Lung (tissue), 12 donors: ENCODE data around the gene CCDC157. TPM values are rescaled to one million over a fixed set of nuclear protein-coding genes. Genes with fewer than 3 reads are reported as not detected.

Source experiments
- ATAC-seq: fragments of 200-7000 bp; cut with Tn5 transposase; one replicate; pipeline ENCODE4 v1.9.1; 2020; ENCODE audit warnings: moderate number of reproducible peaks; ENCODE audit not compliant: insufficient read depth, low FRiP score
- DNase-seq, 3 donors: peaks; one replicate each; pipeline ENCODE4 v3.0.0-alpha.2; 2013 to 2017
- H3K27ac ChIP-seq, 2 donors: one replicate each; pipeline ENCODE4 v1.5.1; 2013; ENCODE audit warnings: mild to moderate bottlenecking in 2 of 2, moderate library complexity in 2 of 2, control low read depth in 1 of 2, inconsistent platforms in 1 of 2, low read depth in 1 of 2, low read length in 1 of 2
- H3K27me3 ChIP-seq, 3 donors: one replicate each; pipeline ENCODE4 v1.5.1; 2013; ENCODE audit warnings: low read length in 2 of 3; ENCODE audit not compliant: control insufficient read depth in 3 of 3, insufficient read depth in 3 of 3
- H3K36me3 ChIP-seq, 4 donors: one replicate each; pipeline ENCODE4 v1.5.1; 2013; ENCODE audit warnings: low read length in 4 of 4, mild to moderate bottlenecking in 1 of 4, moderate library complexity in 1 of 4; ENCODE audit not compliant: control insufficient read depth in 4 of 4, insufficient read depth in 4 of 4
- H3K4me1 ChIP-seq, 5 donors: one replicate each; pipeline ENCODE4 v1.5.1; 2013; ENCODE audit warnings: low read length in 5 of 5, mild to moderate bottlenecking in 2 of 5, moderate library complexity in 1 of 5; ENCODE audit not compliant: control insufficient read depth in 5 of 5, insufficient read depth in 5 of 5
- H3K4me3 ChIP-seq: one replicate; pipeline ENCODE4 v1.5.1; 2013; ENCODE audit warnings: mild to moderate bottlenecking, control low read depth, moderate library complexity
- H3K9ac ChIP-seq, 2 donors: one replicate each; pipeline ENCODE4 v1.5.1; 2013; ENCODE audit warnings: low read length in 2 of 2, control low read depth in 1 of 2; ENCODE audit not compliant: insufficient read depth in 1 of 2
- H3K9me3 ChIP-seq, 4 donors: one replicate each; pipeline ENCODE4 v1.5.1; 2013; ENCODE audit warnings: low read length in 3 of 4, mild to moderate bottlenecking in 1 of 4, moderate library complexity in 1 of 4; ENCODE audit not compliant: control insufficient read depth in 4 of 4, insufficient read depth in 3 of 4
- WGBS, 2 donors: extraction: QIAGEN DNeasy Blood & Tissue Kit; methylation state at CpG; one replicate each; pipeline ENCODE4 v1.1.7; 2013; 5-methylcytosine and 5-hydroxymethylcytosine counted together
- polyA plus RNA-seq, 2 donors: library from polyadenylated mRNA; stranded (reverse); fragments of 200-250 nt; gene quantifications; one replicate each; pipeline ENCODE4 v1.2.1, GENCODE V29; 2013
- total RNA-seq, 2 donors: library from RNA; depleted of rRNA in 1 of 2; stranded (reverse); fragments of >200 nt in 1 of 2; gene quantifications; one replicate each; pipeline ENCODE4 v1.2.1, GENCODE V29; 2014 to 2021
- TF ChIP-seq, protein P1 (sequence below): IDR thresholded peaks from 2 replicates; pipeline ENCODE4 v1.5.1; 2012; ENCODE audit warnings: mild to moderate bottlenecking; ENCODE audit errors: control extremely low read depth, extremely low read depth
- donor health status: control.
- donor health status: control.
- donor health status: Bipolar disorder and iron deficiency.
- donor health status: healthy.
- donor health status: DM: yes; HTN: yes; CAD: no.

The CCDC157 gene
- total and polyA plus RNA-seq, 4 donors: 4.1 to 11.9 (median 8.5) TPM

DNA sequence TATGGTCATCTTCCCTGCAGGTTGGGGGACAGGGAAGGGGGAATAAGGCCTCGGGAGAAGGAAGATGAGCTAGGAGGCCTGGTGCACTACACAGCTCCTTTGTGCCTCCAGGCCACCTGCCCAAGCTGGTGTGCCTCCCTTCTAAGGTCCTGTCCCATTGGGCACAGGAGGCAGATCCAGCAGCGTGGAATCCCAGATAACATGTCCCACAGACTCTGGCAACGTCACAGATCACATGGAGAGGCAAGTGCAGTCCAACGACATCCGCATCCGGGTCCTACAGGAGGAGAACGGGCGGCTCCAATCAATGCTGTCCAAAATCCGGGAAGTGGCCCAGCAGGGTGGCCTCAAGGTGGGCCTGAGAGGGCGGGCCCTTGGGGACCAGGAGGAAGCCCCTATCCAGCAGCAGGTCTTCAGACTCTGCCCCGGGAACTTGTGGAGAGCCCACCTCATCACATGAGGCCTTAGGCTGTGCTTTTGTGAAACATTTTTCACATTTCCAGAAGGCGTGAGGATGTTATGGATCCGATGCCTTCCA is 18.6 kb downstream of the CCDC157 start:
- H3K4me1 ChIP-seq: peaks cover 0 to 2% (median 0%) of the 10 kb centered on the region in 5 donors
- no peak overlapping the region for H3K4me3 ChIP-seq
- H3K9ac ChIP-seq: no peak overlapping the region
- H3K36me3 ChIP-seq: peaks cover 0 to 17% (median 6%) of the 10 kb centered on the region in 4 donors
- no peak overlapping the region for H3K27ac ChIP-seq
- TF ChIP-seq, protein P1, sequence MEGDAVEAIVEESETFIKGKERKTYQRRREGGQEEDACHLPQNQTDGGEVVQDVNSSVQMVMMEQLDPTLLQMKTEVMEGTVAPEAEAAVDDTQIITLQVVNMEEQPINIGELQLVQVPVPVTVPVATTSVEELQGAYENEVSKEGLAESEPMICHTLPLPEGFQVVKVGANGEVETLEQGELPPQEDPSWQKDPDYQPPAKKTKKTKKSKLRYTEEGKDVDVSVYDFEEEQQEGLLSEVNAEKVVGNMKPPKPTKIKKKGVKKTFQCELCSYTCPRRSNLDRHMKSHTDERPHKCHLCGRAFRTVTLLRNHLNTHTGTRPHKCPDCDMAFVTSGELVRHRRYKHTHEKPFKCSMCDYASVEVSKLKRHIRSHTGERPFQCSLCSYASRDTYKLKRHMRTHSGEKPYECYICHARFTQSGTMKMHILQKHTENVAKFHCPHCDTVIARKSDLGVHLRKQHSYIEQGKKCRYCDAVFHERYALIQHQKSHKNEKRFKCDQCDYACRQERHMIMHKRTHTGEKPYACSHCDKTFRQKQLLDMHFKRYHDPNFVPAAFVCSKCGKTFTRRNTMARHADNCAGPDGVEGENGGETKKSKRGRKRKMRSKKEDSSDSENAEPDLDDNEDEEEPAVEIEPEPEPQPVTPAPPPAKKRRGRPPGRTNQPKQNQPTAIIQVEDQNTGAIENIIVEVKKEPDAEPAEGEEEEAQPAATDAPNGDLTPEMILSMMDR: no peak
- H3K27me3 ChIP-seq: no peaks in the 10 kb centered on the region
- no peak for ATAC-seq
- WGBS, 2 donors: 93 to 97% methylated on average over 13 of the region's 13 CpGs
- DNase-seq: no peak
- H3K9me3 ChIP-seq: no peaks in the 10 kb centered on the region

DNA sequence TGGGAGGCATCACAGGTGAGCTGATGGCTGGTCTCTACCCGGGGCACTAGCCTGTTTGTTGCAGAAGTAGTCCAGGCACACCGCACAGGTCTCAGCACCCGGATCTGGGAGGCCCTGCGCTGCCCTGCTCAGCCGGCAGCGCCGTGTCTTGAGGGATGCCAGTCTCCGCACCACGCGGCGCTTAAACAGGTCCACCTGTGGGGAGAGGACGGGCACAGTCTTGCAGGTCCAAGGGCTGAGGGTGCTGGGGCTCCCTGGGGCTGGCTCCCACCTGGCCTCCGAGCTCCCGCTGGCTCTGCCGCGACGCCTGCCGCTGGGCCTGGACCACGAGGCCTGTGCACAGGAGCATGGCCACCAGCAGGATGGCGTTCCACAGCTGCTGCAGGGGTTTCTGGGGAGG is 23.2 kb downstream of the CCDC157 start:
- H3K27ac ChIP-seq: no peak overlapping the region
- TF ChIP-seq, protein P1: no peak
- H3K4me3 ChIP-seq: no peak overlapping the region
- H3K9me3 ChIP-seq: no peaks in the 10 kb centered on the region
- ATAC-seq (no peak), DNase-seq (no peak)
- no peak overlapping the region for H3K9ac ChIP-seq
- WGBS, 2 donors: 96 to 97% methylated on average over 16 to 20 of the region's 20 CpGs
- no peaks in the 10 kb centered on the region for H3K4me1 ChIP-seq
- H3K27me3 ChIP-seq: no peaks in the 10 kb centered on the region
- peaks cover 0 to 38% (median 10%) of the 10 kb centered on the region in 4 donors for H3K36me3 ChIP-seq

DNA sequence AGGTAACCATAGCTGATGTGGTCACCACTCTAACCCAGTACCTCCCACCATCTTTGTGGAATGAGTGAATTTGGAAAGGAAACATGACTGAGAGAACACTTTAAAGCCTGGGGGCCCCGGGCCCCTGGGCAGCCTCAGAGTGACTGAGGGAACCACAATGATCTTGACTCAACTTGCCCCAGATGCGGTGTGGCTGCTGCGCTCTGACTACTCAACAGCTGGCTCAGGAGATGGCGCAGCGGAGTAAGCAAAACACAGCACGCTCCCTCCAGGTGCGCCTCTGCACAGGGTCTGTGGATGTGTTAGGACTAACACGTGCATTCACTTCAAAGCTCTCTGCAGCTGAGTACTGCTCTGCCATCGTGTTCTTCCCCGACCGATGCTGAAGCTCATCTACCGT is 24.5 kb downstream of the CCDC157 start:
- Histone ChIP-seq H3K9me3 (no peaks in the 10 kb centered on the region), H3K4me1 (peaks cover 0 to 2% (median 0%) of the 10 kb centered on the region in 5 donors), H3K27me3 (no peaks in the 10 kb centered on the region), H3K9ac (no peak overlapping the region), H3K27ac (no peak overlapping the region), H3K4me3 (no peak overlapping the region), H3K36me3 (peaks cover 0 to 38% (median 5%) of the 10 kb centered on the region in 4 donors)
- DNase-seq (no peak), ATAC-seq (no peak)
- WGBS, 2 donors: 89 to 94% methylated on average over 12 of the region's 12 CpGs
- TF ChIP-seq, protein P1: no peak

DNA sequence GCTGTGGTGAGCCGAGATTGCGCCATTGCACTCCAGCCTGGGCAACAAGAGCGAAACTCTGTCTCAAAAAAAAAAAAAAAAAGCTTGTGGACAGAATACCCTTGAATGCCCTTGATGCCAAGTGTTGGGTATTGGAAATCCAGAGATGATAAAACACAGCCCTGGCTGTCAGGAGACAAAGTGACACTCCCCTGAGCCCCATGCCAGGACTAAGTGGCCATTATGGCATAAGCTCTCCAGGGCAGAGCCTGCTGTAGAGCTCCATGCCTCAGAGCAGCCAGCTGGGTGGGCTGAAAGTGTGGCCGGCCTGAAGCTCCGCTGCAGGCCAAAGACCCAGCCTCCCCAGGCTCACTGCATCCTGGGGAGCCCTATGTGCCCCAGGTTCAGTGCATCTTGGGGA is 25.5 kb downstream of the CCDC157 start:
- Histone ChIP-seq H3K27ac (no peak overlapping the region), H3K9me3 (no peaks in the 10 kb centered on the region), H3K4me3 (no peak overlapping the region), H3K4me1 (peaks cover 0 to 8% (median 0%) of the 10 kb centered on the region in 5 donors), H3K9ac (no peak overlapping the region), H3K36me3 (peaks cover 0 to 36% (median 5%) of the 10 kb centered on the region in 4 donors), H3K27me3 (no peaks in the 10 kb centered on the region)
- TF ChIP-seq, protein P1: no peak
- DNase-seq: no peak
- no peak for ATAC-seq
- WGBS, 2 donors: 85 to 95% methylated on average over 5 of the region's 5 CpGs
